KBM-7 (cell line): ENCODE measurements around the gene NLRP7.

Experiments used
- DNase-seq: peaks from one replicate; pipeline ENCODE4 v3.0.0-alpha.2; 2015
- in situ Hi-C: fragments of 300-500 bp; cut with MboI; formaldehyde crosslinking; loops from 2 replicates; pipeline ENCODE4 v1.14.3; 2020; ENCODE audit warnings: low sequenced_read_pairs, low pct_unique_long_range_greater_than_20kb, mixed read lengths

NLRP7 gene

GRCh38 chr19:54883228-54883627, 64.1 kb downstream of the NLRP7 start:
- in situ Hi-C loops: no loop called here
- no peak for DNase-seq

DNA sequence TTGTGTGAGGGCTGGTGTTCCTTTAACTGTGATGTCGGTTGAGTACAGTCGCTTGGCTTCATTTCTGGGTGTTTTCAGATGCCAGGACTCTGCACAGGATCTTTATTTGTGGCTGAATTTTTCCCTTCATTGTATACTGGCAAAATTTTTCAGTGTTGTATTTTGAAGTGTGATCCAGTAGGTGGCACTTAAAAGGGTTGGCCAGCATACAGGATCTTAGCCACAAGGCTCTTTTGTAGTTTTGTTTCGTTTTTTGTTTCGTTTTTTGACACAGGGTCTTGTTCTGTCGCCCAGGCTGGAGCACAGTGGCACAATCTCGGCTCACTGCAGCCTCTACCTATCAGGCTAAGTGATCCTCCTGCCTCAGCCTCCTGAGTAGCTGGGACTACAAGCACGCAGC, 64.6 kb downstream of the NLRP7 start:
- peak; percentile 53 for DNase-seq
- in situ Hi-C loops: no loop called here

- in situ Hi-C loops: no loop called here
- no peak for DNase-seq
These were observed 65.4 kb downstream of the NLRP7 start for GRCh38 chr19:54881884-54882283.

- no peak for DNase-seq
- in situ Hi-C loops: no loop called here
These were observed 69.9 kb downstream of the NLRP7 start for GRCh38 chr19:54877471-54877870.

DNA sequence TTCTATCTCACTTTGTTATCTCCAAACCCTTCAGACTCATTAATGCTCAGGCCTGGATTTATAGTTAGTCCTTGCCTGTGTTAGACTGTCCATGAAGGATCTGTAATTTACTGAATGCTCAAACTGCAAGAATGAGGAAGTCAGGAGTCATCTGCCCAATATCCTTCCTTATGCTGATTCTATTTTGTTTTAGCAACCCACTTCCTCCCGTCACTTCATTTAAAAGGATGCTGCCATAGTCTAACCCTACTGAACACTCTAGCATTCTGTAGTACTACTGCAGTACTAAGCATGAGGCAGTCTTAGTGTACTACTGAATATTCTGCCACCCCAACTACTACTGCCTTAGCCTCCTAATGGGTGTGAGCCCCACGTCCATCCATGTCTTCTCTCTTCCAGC, 71.8 kb downstream of the NLRP7 start:
- in situ Hi-C loops: no loop called here
- peak; percentile 71 for DNase-seq

DNA sequence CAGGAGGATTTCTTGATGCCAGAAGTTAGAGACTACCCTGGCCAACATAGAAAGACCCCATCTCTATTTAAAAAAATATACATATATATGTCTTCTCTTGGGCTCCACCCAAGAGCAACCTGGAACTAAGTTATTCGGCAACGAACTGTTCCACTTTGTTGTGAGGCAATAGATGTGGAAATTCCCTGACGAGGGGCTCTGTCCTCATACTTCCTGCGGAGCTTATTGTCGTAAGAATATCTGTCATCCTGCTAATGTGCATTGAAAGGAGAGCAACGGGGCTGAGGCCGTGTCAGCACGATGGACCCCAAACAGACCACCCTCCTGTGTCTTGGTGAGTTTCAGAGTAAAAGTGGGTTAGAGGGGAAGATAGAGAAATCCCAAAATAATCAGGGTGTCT, 73.3 kb downstream of the NLRP7 start, which contains the start of gene FCAR:
TSS of gene FCAR (plus strand) at position 246 of the 400 bp plus-strand sequence. CDS start at position 301, 55 bp downstream.
- no peak for DNase-seq
- in situ Hi-C loops: loop anchor here (25.0 kb wide), 1 partner anchor 387 kb away; no protein-coding TSS in a partner anchor
